PFSK-1 (cell line): Measurements from ENCODE around the gene PMPCA.

Source experiments
- FOXP2 ChIP-seq: optimal IDR thresholded peaks from 2 replicates; pipeline ENCODE3; 2011; ENCODE audit warnings: borderline replicate concordance, control low read depth, inconsistent platforms; ENCODE audit not compliant: insufficient read depth; ENCODE audit errors: extremely low read length, extremely low read depth
- POLR2AphosphoS5 ChIP-seq: IDR thresholded peaks from 2 replicates; pipeline ENCODE4 v1.6.1; 2012; ENCODE audit warnings: low read depth, mild to moderate bottlenecking, control low read depth, low read length, moderate library complexity
- REST ChIP-seq, 2 experiments: IDR thresholded peaks; 2 replicates each; pipeline versions ENCODE4 v1.6.1 to v1.8.0; 2011 to 2012; ENCODE audit warnings: low read depth in 2 of 2, low read length in 2 of 2, control low read depth in 1 of 2, inconsistent platforms in 1 of 2, mild to moderate bottlenecking in 1 of 2, moderate library complexity in 1 of 2; ENCODE audit not compliant: insufficient read depth in 1 of 2
- SIN3A ChIP-seq: IDR thresholded peaks from 2 replicates; pipeline ENCODE4 v1.6.1; 2012; ENCODE audit warnings: mild to moderate bottlenecking, low read length, moderate library complexity, borderline replicate concordance; ENCODE audit not compliant: insufficient read depth
- TAF1 ChIP-seq: IDR thresholded peaks from 2 replicates; pipeline ENCODE4 v1.6.1; 2012; ENCODE audit warnings: low read length, control low read depth, borderline replicate concordance; ENCODE audit not compliant: insufficient read depth

Gene PMPCA

GRCh38 chr9:136437430-136437829, 27.0 kb downstream of the PMPCA start:
- TF ChIP-seq TAF1 (no peak), REST (IDR thresholded peaks at IDR 0.05; ENCODE audit: insufficient read depth in 1 of 2, low read depth in 2 of 2, low read length in 2 of 2) (no peak), FOXP2 (no peak), POLR2AphosphoS5 (no peak), SIN3A (no peak)

- TF ChIP-seq SIN3A, result no peak
- TF ChIP-seq POLR2AphosphoS5, result no peak
- no peak for TF ChIP-seq TAF1
- no peak for TF ChIP-seq FOXP2
- TF ChIP-seq REST (IDR thresholded peaks at IDR 0.05; ENCODE audit: insufficient read depth in 1 of 2, low read depth in 2 of 2, low read length in 2 of 2), result no peak
Measured at GRCh38 chr9:136437839-136438547, 27.5 kb downstream of the PMPCA start.

DNA sequence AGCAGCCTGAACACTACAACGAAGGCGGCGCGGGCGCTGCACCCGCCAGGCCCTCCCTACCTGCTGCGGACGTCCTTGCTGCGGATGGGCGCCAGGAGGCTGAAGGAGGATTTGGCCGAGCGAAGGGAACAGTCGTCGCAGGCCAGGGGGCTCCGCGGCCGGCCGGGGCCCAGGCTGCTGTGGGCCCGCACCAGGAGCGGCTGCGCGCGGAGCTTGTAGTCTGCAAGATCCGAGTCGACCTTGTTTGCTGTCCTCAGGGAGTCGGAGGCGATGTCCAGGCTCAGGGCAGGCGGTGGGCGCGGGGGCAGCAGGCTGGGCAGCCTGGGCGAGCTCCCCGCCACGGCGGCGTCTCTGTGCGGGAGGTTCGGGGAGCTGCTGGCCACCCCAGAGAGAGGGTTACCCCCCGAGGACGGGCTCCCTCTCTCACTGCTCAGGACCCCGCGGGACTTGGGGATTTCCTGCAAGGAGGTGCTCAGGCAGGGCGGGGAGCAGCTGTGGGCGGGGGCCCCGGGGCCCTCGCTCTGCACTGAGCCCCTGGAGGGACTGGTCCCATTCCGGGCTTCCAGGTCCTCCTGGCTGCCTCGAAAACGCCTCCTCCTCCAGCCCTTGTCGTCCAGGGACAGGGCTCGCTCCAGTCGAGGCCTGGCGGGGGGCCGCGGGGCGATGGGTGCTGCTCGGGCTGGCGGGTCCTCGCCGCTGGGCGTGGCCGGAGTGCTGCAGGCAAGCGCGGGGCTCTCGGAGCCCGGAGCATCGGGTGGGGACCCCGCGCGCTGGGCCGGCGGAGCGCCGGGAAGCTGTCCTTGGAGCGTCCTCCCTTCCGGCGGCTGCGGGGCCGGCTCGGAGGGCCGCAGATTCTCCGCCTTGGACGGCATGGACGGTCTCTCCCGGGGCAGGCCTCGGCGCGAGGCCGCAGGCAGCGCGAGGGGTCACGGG, 28.4 kb downstream of the PMPCA start:
- TF ChIP-seq FOXP2 (no peak), TAF1 (no peak), POLR2AphosphoS5 (no peak), REST (IDR thresholded peaks at IDR 0.05; ENCODE audit: insufficient read depth in 1 of 2, low read depth in 2 of 2, low read length in 2 of 2) (no peak)

- no peak for TF ChIP-seq FOXP2
- no peak for TF ChIP-seq TAF1
Measured at GRCh38 chr9:136439481-136440408, 29.3 kb downstream of the PMPCA start, which contains the start of gene INPP5E. Gene INPP5E (minus strand): TSS chr9:136439845. CDS start chr9:136439419, 426 bp downstream.

DNA sequence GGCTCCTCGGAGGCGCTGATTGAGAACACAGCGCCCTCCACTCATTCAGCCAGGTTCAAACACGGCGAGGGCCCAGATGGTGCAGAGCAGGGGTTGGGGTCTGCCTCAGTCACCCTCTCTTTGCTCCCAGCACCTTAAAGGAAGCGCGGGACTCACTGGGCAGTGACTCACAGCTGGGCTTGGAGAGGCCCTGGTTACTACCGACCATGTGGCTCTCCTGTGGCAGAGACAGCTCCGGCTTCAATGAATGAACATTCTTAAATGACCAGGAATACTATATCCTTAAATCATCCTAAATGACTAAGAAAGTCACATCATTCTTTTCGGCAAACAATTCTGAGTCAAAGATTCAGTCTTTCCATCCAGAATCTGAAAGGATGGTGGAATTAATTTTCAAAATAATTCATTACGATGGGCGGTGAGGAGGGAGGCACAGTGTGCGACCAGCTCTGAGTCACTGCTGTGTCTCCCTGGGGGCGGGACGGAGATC, 30.8 kb downstream of the PMPCA start:
- TF ChIP-seq REST (IDR thresholded peaks at IDR 0.05; ENCODE audit: insufficient read depth in 1 of 2, low read depth in 2 of 2, low read length in 2 of 2) (no peak), FOXP2 (no peak), TAF1 (no peak), POLR2AphosphoS5 (no peak), SIN3A (no peak)
